HepG2 (cell line): ENCODE results near the gene ZDHHC16. TPM values are rescaled to one million over a fixed set of nuclear protein-coding genes. Genes with fewer than 3 reads are reported as not detected.

Source experiments
- CEBPZ ChIP-seq: IDR thresholded peaks from 2 replicates; pipeline ENCODE4 v1.6.1; 2012; ENCODE audit warnings: low read length, improper control_type of control experiment
- CERS6 ChIP-seq: sonication (generic); formaldehyde crosslinking; IDR thresholded peaks from 2 replicates; pipeline ENCODE4 v1.5.0; 2020; ENCODE audit warnings: missing genetic modification reagents
- CREBL2 ChIP-seq: sonication (generic); formaldehyde crosslinking; IDR thresholded peaks from 2 replicates; pipeline ENCODE4 v1.8.1; 2023; ENCODE audit warnings: missing genetic modification reagents, mild to moderate bottlenecking, borderline replicate concordance
- FOXA3 ChIP-seq: IDR thresholded peaks from 2 replicates; pipeline ENCODE4 v1.6.1; 2016; ENCODE audit warnings: missing genetic modification reagents, missing compliant biosample characterization
- GMEB1 ChIP-seq: sonication (generic); formaldehyde crosslinking; IDR thresholded peaks from 2 replicates; pipeline ENCODE4 v1.5.1; 2020; ENCODE audit warnings: missing genetic modification reagents, mild to moderate bottlenecking, borderline replicate concordance
- HDAC2 ChIP-seq: sonication (generic); formaldehyde crosslinking; IDR thresholded peaks from 2 replicates; pipeline ENCODE4 v1.4.0; 2020; ENCODE audit warnings: missing genetic modification reagents
- JUN ChIP-seq: sonication (generic); formaldehyde crosslinking; IDR thresholded peaks from 2 replicates; pipeline ENCODE4 v1.4.0; 2020; ENCODE audit warnings: mild to moderate bottlenecking, missing genetic modification reagents
- MAZ ChIP-seq, 2 experiments: sonication (generic) in 1 of 2; formaldehyde crosslinking in 1 of 2; IDR thresholded peaks; 2 replicates each; pipeline versions ENCODE4 v1.5.0 to v1.6.1; 2012 to 2020; ENCODE audit warnings: low read depth in 2 of 2, mild to moderate bottlenecking in 2 of 2, borderline replicate concordance in 1 of 2, improper control_type of control experiment in 1 of 2, low read length in 1 of 2, missing genetic modification reagents in 1 of 2, moderate library complexity in 1 of 2
- NPAS2 ChIP-seq: sonication (generic); formaldehyde crosslinking; IDR thresholded peaks from 2 replicates; pipeline ENCODE4 v1.8.0; 2022; ENCODE audit warnings: mild to moderate bottlenecking, missing genetic modification reagents, borderline replicate concordance
- POLR2AphosphoS5 ChIP-seq: IDR thresholded peaks from 2 replicates; pipeline ENCODE4 v1.6.1; 2012; ENCODE audit warnings: low read depth, low read length
- PRDM15 ChIP-seq: sonication (generic); formaldehyde crosslinking; IDR thresholded peaks from 2 replicates; pipeline ENCODE4 v1.4.0; 2020; ENCODE audit warnings: missing genetic modification reagents
- SRSF9 ChIP-seq: fragments of 200-400 bp; formaldehyde crosslinking; IDR thresholded peaks from 2 replicates; pipeline ENCODE4 v1.6.1; 2018; ENCODE audit warnings: borderline replicate concordance, mild to moderate bottlenecking, low read depth, low read length; ENCODE audit not compliant: insufficient read depth, poor library complexity, severe bottlenecking
- ZNF274 ChIP-seq: sonication (generic); formaldehyde crosslinking; IDR thresholded peaks from 2 replicates; pipeline ENCODE4 v1.5.1; 2020; ENCODE audit warnings: mild to moderate bottlenecking, missing genetic modification reagents
- ZNF441 ChIP-seq: sonication (generic); formaldehyde crosslinking; IDR thresholded peaks from 2 replicates; pipeline ENCODE4 v1.7.0; 2021; ENCODE audit warnings: missing genetic modification reagents, borderline replicate concordance
- ZNF512 ChIP-seq: sonication (generic); formaldehyde crosslinking; IDR thresholded peaks from 2 replicates; pipeline ENCODE4 v1.4.0; 2020; ENCODE audit warnings: mild to moderate bottlenecking, missing genetic modification reagents
- ZNF562 ChIP-seq: sonication (generic); formaldehyde crosslinking; IDR thresholded peaks from 2 replicates; pipeline ENCODE4 v1.8.0; 2022; ENCODE audit warnings: missing genetic modification reagents, borderline replicate concordance
- polyA plus RNA-seq, 8 experiments: library from polyadenylated mRNA; depleted of rRNA in 3 of 8; stranded (reverse) in 7 of 8; unstranded in 1 of 8; fragments of >200 nt; fragmentation: Illumina TruSeq in 4 of 8; extraction: Trizol in 4 of 8; gene quantifications; 2 replicates each; pipeline versions ENCODE4 v1.2.1 to v1.2.3, GENCODE V29; 2011 to 2016; ENCODE audit warnings: low read depth in 4 of 8, missing spikeins in 1 of 8, mixed read lengths in 1 of 8; ENCODE audit not compliant: insufficient read depth in 1 of 8
- total RNA-seq, 5 experiments: library from RNA; depleted of rRNA; stranded (reverse); fragments of >200 nt; fragmentation: Illumina TruSeq; extraction: Trizol; gene quantifications; 2 replicates each; pipeline ENCODE4 v1.2.3, GENCODE V29; 2016; ENCODE audit warnings: low read depth in 1 of 5

The ZDHHC16 gene
- total and polyA plus RNA-seq, 2 of the 13 experiments (the other 11 are each of a cell fraction or from before 2014, with no cell fraction given): 40.8 to 41.8 TPM

GRCh38 chr10:97497572-97498075 is 51.6 kb downstream of the ZDHHC16 start (continued):
- TF ChIP-seq FOXA3 (CRISPR knock-in tag) (peak; percentile 34; the same call in 1 of the 2 replicates), MAZ (IDR thresholded peaks at IDR 0.05; ENCODE audit: borderline replicate concordance, low read depth, low read length) (no peak), MAZ (CRISPR knock-in tag; IDR thresholded peaks at IDR 0.05; ENCODE audit: low read depth) (0 out of 2 replicates have a peak, but pooled peaks have one; percentile 10), NPAS2 (CRISPR knock-in tag) (no peak), CEBPZ (no peak), JUN (CRISPR knock-in tag) (0 out of 2 replicates have a peak, but pooled peaks have one; percentile 29), CREBL2 (CRISPR knock-in tag) (no peak), ZNF512 (no peak), GMEB1 (CRISPR knock-in tag) (0 out of 2 replicates have a peak, but pooled peaks have one; percentile 9), ZNF441 (CRISPR knock-in tag) (no peak; the same call in 1 of the 2 replicates), ZNF274 (CRISPR knock-in tag) (0 out of 2 replicates have a peak, but pooled peaks have one; percentile 72), HDAC2 (CRISPR knock-in tag) (peak; percentile 69), ZNF562 (CRISPR knock-in tag) (0 out of 2 replicates have a peak, but pooled peaks have one; percentile 17), POLR2AphosphoS5 (peak; percentile 64; the same call in 1 of the 2 replicates), PRDM15 (CRISPR knock-in tag) (no peak), SRSF9 (no peak), CERS6 (CRISPR knock-in tag) (no peak)
